T-helper 2 cell (primary cell): ENCODE results near the gene FCER2.

Experiments
- DNase-seq, 5 experiments: peaks; one replicate each; pipeline versions ENCODE4 v3.0.0 to v3.0.0-alpha.2; 2012 to 2022

FCER2 gene

GRCh38 chr19:7676376-7676775 is 25.6 kb downstream of the FCER2 start:
- DNase-seq = no peak

- DNase-seq = peak in 1 of 5 experiments; percentile 50
Measured at GRCh38 chr19:7674010-7675005, 27.6 kb downstream of the FCER2 start.

GRCh38 chr19:7672522-7672921 is 29.4 kb downstream of the FCER2 start:
- DNase-seq = no peak

- no peak for DNase-seq
Measured at GRCh38 chr19:7670790-7671189, 31.1 kb downstream of the FCER2 start.

- DNase-seq = peak in 1 of 5 experiments; percentile 63
Measured at GRCh38 chr19:7670150-7670783, 31.7 kb downstream of the FCER2 start.

GRCh38 chr19:7669641-7670040 is 32.3 kb downstream of the FCER2 start:
- DNase-seq = no peak

GRCh38 chr19:7668842-7669241 is 33.1 kb downstream of the FCER2 start, which contains the start of gene RETN:
RETN (plus strand) TSS chr19:7669049; CDS start chr19:7669327, 278 bp downstream.
- no peak for DNase-seq

GRCh38 chr19:7665076-7665475 is 36.9 kb downstream of the FCER2 start:
- DNase-seq = no peak

- no peak for DNase-seq
Measured at GRCh38 chr19:7663706-7664105, 38.2 kb downstream of the FCER2 start.

GRCh38 chr19:7662657-7663056 is 39.3 kb downstream of the FCER2 start:
- no peak for DNase-seq

GRCh38 chr19:7661744-7662538 is 40.0 kb downstream of the FCER2 start:
- DNase-seq = no peak

GRCh38 chr19:7658219-7658686 is 43.7 kb downstream of the FCER2 start:
- DNase-seq = peak in 2 of 5 experiments; percentile 21 to 81

- peak in 1 of 5 experiments; percentile 28 for DNase-seq
Measured at GRCh38 chr19:7657131-7657751, 44.7 kb downstream of the FCER2 start.

GRCh38 chr19:7655581-7655980 is 46.4 kb downstream of the FCER2 start:
- DNase-seq = no peak

- DNase-seq = no peak
Measured at GRCh38 chr19:7654401-7654800, 47.5 kb downstream of the FCER2 start.

GRCh38 chr19:7652061-7652641 is 49.8 kb downstream of the FCER2 start:
- peak; percentile 77 to 89 (median 83) for DNase-seq

GRCh38 chr19:7650148-7650547 is 51.8 kb downstream of the FCER2 start:
- no peak for DNase-seq

- no peak for DNase-seq
Measured at GRCh38 chr19:7648265-7649014, 53.5 kb downstream of the FCER2 start.

- DNase-seq = no peak
Measured at GRCh38 chr19:7647156-7647555, 54.8 kb downstream of the FCER2 start.

- no peak for DNase-seq
Measured at GRCh38 chr19:7646426-7646700, 55.6 kb downstream of the FCER2 start.
